NCI-H82 treated with DMSO at 0.1 percent for 48 hours (cell line): ENCODE results near the gene RIN3.
"Not testable (repeated sequence)": the region's sequence is repeated elsewhere in the genome, so short reads cannot be mapped to it uniquely, and the experiment has no call there.

Experiments used
- DNase-seq: peaks from one replicate; lab custom pipeline; 2025; ENCODE audit not compliant: unreplicated experiment; lab: John Stamatoyannopoulos, UW

RIN3 gene

DNA sequence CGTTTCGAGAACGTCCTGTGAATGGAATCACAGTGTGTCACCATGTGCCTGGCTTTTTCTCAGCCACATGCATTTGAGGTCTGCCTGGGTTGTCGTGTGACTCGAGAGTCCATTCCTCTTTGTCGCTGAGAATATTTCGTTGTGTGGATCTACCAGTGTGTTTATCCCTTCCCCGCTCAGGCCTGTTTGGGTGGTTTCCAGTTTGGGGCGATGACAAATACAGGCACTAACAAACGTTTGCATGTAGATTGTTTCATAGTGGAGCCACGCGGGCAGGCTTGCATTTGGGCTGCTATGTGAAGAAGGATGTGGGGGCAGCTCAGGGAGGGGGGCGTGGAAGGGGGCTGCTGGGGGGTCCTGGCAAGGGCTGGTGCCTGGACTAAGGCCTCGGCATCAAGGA lies 14.1 kb downstream of the RIN3 start:
- no peak for DNase-seq

- DNase-seq, result no peak
Observed at GRCh38 chr14:92528486-92529100, 15.0 kb downstream of the RIN3 start.

DNA sequence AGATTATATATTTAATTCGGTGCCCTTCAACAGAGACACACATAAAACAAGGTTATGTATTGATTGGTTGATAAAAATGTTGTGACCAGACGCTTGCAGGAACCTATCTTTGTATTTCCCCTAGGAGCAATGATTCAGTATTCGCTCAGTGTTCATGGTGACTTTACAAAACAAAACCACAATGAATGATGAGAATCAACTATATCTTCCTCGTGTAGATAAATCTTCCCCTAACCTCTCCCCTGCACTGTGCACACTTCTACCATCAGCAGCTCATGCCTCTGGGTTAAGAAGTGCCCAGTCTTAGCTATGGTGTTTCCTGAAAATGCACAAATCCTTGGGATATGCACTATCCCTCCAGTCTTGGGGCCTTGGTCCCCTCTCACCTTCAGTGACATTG lies 16.3 kb downstream of the RIN3 start:
- no peak for DNase-seq

DNA sequence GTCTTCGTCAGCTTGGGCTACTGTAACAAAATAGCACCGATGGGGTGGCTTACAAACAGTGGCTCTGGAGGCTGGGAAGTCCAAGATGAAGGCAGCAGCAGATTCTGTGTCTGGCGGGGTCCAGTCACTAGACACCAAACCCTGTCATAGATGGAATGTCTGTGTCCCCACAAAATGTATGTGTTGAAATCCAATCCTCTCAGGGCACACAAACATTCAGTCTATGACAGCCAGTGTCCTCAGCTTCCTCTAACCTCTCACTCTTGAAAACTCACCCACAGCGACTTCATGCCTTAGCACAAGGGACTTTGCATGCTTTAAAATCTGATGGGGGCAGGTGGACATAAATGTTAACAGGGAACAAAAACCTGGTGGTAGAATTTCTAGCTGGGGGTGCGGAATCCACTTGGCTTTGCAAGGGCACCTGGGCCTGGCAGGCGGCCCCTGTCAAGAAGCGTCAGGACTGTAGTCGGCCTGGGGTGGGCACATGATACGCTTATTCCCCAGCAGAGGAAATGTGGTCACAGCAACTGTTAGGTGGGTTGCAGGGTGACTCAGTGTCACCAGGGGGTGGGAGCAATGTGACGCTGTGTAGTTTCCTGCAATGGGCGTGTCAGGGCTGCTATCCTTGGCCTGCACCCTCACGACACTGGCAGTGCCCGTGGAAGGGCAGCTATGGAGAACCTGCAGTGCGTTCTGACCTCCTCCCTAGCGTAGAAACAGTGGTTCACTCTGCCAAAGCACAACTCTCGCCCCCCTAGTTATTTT lies 17.7 kb downstream of the RIN3 start:
- no peak for DNase-seq

DNA sequence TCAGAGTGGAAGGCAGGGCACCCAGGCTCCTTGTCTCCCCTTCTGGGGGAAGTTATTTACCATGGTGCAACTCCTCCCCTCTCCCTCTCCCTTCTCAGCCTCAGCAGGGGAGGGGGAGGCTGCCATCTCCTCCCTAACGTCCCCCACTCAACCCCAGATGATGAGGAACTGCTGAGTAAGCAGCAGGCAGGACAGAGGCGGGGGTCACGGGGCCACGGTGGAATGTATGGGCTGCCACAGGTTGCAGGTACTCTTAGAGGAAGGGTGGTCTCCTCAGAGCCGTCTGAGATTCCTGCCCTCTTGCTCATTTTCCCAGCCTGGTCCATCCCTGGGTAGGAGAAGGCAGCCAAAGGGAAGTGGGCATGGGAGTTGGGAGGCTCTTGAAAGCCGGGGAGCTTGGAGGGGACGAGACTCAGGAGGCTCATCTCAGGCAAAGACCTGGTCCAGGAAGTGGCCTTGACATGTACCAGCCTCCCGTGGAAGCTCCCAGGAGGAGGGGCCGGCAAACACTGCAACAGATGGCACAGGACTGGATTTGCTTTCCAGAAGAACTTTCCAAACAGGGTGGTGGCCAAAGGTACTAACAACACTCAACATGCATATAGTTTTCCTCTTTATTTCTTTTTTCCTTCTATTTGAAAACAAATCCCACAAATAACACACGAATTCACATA lies 19.0 kb downstream of the RIN3 start:
- DNase-seq, result no peak

DNA sequence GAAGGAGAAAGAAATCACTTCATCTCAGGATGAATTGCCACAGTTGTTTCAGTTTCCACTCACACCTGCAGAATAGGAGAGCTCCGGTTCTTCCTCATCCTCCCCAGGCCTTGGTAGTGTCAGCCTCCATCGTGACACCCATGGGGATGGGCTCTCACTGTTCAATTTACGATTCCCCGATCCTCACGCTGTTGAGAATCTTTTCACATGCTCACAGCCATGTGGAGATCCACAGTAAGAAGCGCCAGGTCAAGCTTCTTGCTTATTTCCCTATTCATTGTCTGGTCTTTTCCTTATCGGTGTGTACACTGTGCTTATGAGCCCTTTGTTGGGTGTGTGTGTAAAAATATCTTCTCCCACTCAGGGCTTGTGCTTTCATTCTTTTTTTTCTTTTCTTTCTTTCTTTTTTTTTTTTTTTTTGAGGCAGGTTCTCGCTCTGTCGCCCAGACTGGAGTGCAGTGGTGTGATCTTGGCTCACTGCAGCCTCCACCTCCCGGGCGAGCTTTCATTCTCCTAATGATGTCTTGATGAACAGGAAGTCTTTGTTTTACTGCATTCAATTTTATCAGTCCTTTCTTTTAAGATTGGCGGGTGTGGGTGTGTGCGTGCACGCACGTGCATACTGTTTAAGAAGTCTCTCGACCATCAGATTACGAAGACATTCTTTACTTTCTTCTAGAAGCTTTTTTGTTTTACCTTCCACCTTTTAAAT lies 21.5 kb downstream of the RIN3 start:
- DNase-seq, result no peak

- DNase-seq, result not testable (repeated sequence)
Observed at GRCh38 chr14:92536231-92536630, 22.6 kb downstream of the RIN3 start.

DNA sequence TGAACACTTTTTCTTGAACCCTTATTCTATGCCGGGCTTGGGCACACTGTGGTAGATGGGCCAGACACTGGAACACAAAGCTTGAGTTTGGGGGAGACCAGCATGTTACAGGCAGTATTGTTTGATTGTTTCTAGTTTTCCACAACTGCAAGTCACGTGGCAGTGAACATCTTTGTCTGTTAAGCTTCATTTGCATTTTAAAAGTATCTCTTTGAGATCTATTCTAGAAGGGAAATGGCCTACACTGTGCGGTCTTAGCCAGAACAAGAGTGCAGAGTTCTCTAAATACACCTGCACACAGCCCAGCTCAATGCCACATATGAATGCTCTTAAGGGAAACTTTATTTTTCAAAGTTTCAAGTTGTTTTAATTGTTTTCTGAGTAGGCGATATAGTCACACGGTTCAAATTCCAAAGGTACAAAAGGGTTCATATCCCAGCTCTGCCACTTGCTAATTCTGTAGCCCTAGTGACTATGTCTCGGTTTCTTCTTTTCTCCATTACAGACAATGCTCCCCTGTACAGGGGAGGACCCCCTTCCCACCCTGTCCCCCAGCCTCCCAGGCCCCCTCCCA lies 24.9 kb downstream of the RIN3 start:
- no peak for DNase-seq

- DNase-seq, result no peak
Observed at GRCh38 chr14:92539419-92539818, 25.8 kb downstream of the RIN3 start.

DNA sequence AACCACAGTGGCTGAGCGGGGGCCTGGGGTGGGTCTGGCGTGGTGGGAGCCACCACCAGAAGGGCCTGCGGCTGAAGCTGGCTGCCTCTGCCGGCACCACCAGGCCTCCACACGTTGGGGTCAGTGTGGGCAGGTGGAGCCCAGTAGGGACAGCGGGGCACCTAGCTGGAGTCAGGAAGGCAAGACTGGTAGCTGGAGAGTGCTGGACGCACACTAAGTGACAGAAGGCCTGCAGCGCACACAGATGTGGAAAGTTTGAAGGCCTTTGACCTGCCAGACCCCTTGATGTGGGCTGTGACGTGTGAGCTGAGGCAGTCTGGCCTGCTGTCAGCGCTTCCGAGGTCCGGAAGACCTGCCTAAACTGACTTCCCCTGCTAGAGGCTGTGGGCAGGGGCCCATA lies 26.3 kb downstream of the RIN3 start:
- no peak for DNase-seq

GRCh38 chr14:92540472-92541048 lies 27.0 kb downstream of the RIN3 start:
- no peak for DNase-seq

DNA sequence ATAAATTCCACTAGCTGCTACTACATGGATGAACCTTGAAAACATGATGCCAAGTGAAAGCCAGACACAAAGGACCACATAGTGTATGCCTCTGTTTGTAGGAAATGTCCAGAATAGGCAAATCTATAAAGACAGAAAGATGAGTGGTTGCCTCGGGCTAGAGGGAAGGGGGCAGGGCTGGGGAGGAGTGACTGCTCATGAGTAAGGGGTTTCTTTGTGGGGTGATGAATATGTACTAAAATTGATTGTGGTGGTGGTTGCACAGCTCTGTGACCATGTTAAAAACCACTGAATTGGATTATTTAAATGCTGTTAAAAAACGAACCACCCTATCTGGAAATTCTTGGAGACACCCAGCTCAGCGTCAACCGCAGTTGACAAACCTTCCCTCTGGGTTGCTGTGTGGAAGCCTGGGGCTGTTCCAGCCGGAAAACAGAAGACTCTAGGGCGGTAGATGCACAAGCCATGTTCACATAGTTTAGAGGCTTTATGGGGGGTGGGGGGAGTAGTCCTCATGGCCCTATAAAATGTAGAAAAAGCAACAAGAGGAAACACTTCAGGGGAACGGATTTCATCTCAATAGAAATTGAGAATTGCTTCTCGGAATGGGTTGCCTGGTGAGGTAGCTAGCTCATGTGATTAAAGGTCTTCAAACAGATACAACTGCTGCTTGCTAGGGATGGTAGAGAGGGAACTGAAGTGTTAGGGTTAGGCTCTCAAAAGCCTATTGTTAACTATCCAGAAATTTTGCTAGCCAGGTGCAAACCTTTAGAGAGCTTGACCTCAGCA lies 29.4 kb downstream of the RIN3 start:
- DNase-seq, result no peak

DNA sequence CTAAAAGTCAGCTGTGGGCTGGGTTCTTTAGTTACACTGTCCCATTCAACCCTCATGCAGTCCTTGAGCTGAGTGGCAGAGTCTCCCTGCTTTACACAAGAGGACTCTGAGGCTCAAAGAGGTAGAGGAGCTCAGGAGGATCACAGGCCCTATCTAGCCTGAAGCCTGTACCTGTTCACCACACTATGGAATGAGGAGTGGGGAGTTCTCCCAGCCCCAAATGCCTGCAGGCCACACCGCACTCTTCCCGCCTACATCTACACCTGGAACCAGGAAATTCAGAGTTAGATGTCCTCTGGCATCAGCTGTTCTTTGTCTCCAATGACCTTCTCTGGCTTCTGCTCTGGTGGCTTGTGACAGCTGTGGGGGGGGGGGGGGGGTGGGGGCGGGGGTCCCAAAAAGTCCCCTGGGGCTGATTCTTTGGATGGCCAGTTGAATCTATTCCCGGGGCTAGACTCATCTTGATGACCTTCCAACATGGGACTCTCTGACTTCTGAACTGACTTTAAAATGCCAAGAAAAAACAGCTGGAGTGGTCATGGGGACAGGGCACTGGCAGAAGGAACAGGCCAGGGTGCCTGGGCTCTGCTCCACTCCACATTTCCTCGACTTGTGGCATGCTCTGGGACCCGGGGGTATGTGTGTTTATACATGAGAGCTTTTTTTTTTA lies 30.6 kb downstream of the RIN3 start:
- no peak for DNase-seq

DNA sequence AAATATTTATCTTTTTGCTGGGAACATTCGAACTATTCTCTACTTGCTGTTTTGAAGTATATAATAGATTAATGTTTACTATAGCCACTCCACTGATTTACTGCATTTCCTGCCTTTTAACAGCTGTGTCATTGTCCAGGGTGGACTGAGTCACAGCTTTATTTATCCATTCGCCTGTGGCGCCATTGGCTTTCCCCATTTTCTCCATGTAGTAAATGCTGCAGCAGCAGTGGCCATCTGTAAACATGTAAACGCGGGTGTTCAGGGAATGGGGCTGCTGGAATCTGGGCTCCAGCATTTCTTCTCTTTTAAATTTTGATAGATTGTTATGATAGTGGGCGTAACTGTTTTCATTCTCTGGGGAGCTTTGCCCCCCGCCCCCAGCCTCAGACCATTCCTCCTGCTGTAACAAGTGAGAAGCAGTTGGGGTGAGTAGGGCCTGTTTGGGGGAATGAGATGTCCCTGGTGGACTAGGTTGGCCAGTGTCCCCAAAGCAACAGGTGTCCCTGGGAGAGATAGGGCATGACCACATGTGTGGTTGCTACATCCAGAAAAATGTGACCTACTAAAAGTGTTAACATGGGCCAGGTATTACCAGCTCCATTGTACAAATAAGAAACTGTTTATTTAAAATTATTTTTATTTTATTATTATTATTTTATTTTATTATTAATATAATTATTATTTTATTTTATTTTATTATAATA lies 32.9 kb downstream of the RIN3 start:
- DNase-seq, result no peak

DNA sequence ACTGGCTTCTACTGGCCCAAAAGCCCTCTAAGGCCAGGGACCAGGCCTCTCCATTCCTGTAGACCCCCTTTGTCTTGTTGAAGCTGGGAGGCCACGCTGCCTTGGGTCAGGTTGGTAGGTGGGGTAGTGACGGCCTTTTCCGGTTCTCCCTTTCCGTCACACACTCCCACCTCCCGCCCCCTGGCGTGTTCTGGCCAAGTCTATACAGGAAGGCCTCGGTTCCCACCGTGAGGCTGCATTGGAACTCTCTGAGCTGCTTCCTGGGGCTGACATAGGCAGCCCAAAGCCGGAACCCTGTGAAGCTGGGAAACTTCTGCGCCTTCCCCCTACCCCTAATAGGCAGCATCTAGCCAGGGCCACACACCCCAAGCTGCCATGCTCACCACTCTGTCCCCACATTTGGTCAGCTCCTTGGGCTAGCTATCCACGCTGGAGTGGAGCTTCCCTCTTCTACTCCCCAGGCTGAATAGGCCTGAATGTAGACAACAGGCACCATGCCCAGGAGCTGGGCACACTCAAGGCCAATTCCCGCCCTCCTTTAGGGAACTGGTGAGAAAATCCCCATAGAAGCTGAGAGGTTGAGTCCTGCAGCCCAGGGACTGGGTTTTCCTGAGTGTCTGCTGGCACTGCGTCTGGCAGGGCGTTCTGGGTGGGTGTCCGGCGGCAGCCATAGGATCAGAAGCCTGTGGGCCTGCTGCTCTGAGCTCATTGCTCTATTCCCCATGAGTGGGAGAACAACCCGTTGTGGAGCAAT lies 35.7 kb downstream of the RIN3 start:
- no peak for DNase-seq

DNA sequence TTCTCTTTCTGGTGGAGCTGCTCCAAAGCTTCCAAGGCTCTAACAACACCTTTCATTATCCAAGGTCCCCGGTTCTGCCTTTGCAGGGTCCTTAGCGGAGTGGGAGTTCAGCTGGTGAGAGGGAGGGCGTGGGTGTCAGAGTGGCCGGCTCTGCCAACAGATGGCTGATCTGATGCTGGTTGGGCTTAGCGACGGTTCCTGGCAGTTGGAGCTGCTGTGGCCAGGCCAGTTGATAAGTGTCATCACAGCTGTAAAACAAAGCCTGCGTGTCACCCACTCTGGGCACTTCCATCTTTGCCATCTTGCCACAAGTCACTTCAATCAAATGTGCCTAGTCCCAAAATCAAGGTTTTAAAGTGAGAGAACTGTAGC lies 36.3 kb downstream of the RIN3 start:
- DNase-seq, result peak; percentile 10

GRCh38 chr14:92551044-92551841 lies 37.7 kb downstream of the RIN3 start:
- no peak for DNase-seq

- DNase-seq, result no peak
Observed at GRCh38 chr14:92552066-92552465, 38.5 kb downstream of the RIN3 start.
